HG02588 (cell line): Measurements from ENCODE around the gene SLC30A10.
"Not testable (repeated sequence)": the region's sequence is repeated elsewhere in the genome, so short reads cannot be mapped to it uniquely, and the experiment has no call there.

Experiments used
- ATAC-seq: cut with Tn5 transposase; IDR thresholded peaks from one replicate; pipeline ENCODE4 v1.9.1; 2021; ENCODE audit warnings: mild to moderate bottlenecking, moderate library complexity; ENCODE audit not compliant: unreplicated experiment

The SLC30A10 gene

GRCh38 chr1:219927956-219928790 lies at the start of gene SLC30A10:
Gene SLC30A10 (minus strand): TSS chr1:219928557. CDS start chr1:219928440, 117 bp downstream.
- ATAC-seq: peak; percentile 56

DNA sequence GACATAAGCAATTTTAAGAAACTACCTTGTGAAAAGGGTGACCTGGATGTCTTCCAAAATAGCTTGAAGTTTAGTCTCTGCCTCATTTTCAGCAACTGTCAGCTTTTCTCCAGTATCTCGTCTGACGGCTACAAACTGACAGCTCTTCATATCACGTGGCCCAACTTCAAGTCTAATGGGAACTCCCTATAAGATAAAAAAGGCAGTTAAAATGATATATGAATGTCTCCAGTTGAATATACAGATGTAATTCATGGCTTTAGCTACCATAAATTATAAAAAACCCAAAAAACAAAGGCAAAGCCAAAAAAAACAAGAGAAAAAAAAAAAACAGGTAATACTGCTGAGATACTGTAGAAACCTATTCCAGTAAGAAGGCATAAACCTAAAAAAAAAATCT lies 44.9 kb upstream of the SLC30A10 start:
- ATAC-seq: no peak

GRCh38 chr1:219967361-219967760 lies 39.0 kb upstream of the SLC30A10 start:
- ATAC-seq: no peak

- no peak for ATAC-seq
These were observed 37.7 kb upstream of the SLC30A10 start for GRCh38 chr1:219966071-219966349.

- ATAC-seq: no peak
These were observed 37.1 kb upstream of the SLC30A10 start for GRCh38 chr1:219965285-219966070.

DNA sequence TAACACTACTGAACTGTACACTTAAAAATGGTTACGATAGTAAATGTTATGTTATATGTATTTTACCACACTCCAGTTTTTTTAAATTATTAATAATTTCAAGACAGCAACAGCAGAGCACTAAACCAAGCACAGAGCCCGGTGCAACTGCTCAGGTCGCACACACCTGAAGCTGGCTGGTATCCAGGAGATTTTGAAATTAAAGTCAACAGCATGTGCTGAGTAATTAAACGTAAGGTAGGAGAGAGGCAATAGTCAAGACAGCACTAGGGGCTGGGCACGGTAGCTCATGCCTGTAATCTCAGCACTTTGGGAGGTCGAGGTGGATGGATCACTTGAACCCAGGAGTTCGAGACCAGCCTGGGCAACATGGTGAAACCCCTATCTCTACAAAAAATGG lies 35.1 kb upstream of the SLC30A10 start:
- ATAC-seq: no peak

- no peak for ATAC-seq
These were observed 33.3 kb upstream of the SLC30A10 start for GRCh38 chr1:219961684-219962083.

DNA sequence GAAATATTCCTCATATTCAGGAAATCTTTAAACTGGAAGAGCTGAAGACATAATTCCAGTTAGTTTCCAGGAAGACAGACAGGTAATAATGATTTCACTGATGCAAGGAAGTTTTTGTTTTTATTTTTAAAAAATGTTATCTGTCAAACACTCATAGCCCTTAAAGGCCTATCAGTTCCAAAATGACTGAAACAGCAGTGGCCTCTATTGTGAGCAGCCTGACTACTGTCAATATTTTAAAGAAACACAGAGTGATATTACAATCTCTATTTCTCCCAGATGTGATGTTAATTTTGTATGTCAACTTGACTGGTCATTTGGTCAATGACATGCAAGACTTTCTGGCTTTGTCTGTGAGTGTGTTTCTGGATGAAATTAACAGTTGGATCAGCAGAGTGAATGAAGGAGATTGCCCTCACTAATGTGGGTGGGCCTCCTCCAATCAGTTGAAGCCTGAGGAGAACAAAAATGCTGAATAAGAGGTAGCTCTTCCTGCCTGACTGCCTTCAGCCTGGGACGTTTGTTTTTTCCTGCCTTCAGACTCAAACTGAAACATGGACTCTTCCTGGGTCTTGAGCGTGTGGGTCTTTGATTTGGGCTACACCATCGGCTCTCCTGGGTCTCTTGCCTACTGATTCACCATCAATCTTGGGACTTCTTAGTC lies 31.3 kb upstream of the SLC30A10 start:
- ATAC-seq: no peak

- ATAC-seq: no peak
These were observed 30.6 kb upstream of the SLC30A10 start for GRCh38 chr1:219958875-219959417.

- no peak for ATAC-seq
These were observed 26.5 kb upstream of the SLC30A10 start for GRCh38 chr1:219954736-219955421.

- no peak for ATAC-seq
These were observed 25.7 kb upstream of the SLC30A10 start for GRCh38 chr1:219954052-219954451.

DNA sequence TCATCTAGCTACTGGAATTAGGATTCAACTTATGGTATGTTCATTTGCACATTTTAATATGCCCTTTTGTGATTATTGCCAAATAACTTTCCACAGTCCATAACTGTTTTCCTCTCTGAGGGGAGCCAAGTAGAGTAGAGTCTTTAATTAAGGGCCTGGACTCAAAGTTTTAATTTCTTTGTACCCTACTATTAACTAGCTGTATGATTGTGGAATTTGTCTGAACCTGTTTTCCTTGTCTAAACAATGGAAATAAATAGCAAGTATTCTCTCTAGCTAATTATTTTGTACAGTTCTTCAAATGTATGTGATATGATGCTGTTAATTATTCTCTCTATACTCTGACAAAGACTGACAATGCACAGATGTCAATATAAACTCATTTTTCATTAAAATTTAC lies 24.0 kb upstream of the SLC30A10 start:
- ATAC-seq: no peak

GRCh38 chr1:219949227-219949626 lies 20.9 kb upstream of the SLC30A10 start:
- not testable (repeated sequence) for ATAC-seq

DNA sequence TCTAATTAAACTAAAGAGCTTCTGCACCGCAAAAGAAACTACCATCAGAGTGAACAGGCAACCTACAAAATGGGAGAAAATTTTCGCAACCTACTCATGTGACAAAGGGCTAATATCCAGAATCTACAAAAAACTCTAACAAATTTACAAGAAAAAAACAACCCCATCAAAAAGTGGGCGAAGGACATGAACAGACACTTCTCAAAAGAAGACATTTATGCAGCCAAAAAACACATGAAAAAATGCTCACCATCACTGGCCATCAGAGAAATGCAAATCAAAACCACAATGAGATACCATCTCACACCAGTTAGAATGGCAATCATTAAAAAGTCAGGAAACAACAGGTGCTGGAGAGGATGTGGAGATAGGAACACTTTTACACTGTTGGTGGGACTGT lies 20.4 kb upstream of the SLC30A10 start:
- not testable (repeated sequence) for ATAC-seq

- no peak for ATAC-seq
These were observed 17.4 kb upstream of the SLC30A10 start for GRCh38 chr1:219945795-219946194.

DNA sequence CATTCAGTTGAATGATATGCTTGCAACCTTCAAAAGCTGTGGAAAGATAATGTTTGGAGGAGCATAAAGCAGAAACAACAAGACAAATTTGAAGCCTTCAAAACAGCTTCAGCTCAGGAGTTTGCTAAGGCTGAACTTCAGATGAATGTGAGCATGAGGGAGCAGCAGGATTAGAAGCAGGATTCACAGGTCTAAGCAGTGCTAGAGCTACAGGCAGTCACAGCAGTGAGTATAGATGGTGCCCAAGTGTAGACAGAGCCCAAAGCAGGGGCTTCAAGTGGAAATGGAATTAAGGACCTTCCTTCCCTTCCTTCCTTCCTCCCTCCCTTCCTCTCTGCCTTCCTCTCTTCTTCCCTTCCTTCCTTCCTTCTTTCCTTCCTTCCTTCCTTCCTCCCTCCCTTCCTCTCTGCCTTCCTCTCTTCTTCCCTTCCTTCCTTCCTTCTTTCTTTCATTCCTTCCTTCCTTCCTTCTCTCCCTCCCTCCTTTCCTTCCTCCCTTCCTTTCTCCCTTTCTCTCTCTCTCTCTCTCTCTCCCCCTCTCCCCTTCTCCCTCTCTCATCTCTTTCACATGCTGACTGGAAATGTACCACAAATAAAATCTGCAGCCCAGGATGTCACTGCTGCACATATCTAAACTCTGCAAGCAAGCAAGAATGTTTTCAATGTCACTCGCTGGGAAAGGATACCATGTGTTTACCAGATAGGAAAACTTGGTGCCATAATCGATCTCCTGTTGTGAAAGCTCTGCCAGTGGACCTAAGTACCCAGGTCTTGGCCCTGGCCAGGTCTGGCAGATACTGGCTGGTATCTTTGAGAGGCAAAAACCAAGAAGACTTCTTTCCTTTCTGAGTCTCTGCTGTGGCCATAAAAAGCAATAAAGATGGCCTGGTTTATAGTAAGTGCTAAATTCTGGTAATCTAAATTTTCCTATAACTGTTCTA lies 13.1 kb upstream of the SLC30A10 start:
- ATAC-seq: no peak

DNA sequence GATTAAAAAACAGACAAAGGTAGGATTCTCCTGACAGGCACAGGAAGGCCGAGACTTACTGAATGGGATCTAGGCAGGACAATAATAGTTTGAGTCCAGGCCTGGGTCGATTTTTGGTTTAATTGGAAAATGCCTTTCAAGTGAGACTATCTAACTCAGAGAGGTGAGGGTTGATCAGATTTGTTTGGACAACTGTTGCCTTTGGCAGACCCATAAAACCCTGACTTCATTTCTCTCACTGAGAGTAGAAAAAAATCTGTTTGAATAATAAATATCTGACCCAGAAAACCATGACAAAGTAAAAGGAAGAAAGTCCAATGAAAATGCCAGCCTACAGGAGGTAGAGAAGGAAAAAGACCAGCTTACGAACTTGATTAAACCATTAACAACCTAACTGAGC lies 12.3 kb upstream of the SLC30A10 start:
- ATAC-seq: no peak

- no peak for ATAC-seq
These were observed 10.3 kb upstream of the SLC30A10 start for GRCh38 chr1:219938706-219939105.

GRCh38 chr1:219933763-219934162 lies 5.4 kb upstream of the SLC30A10 start:
- ATAC-seq: not testable (repeated sequence)

GRCh38 chr1:219931033-219931432 lies 2.7 kb upstream of the SLC30A10 start:
- no peak for ATAC-seq
